Activated CD4-positive, alpha-beta T cell treated with anti-CD3 and anti-CD28 coated beads, Interleukin-2, amount 50 U/mL, for 1 hour (primary cell): ENCODE results near the gene MMS19.
"Not testable (repeated sequence)": the region's sequence is repeated elsewhere in the genome, so short reads cannot be mapped to it uniquely, and the experiment has no call there.

Experiments used
- DNase-seq: peaks from one replicate; pipeline ENCODE4 v3.0.0-alpha.2; 2020

The MMS19 gene

GRCh38 chr10:97498076-97498840, at the start of gene MMS19:
TSS of gene MMS19 (minus strand) at chr10:97498422. CDS start at chr10:97498384, 38 bp downstream.
- peak; percentile 99 for DNase-seq

GRCh38 chr10:97547962-97548361, 49.7 kb upstream of the MMS19 start:
- DNase-seq = no peak

GRCh38 chr10:97547271-97547600, 49.0 kb upstream of the MMS19 start:
- no peak for DNase-seq

GRCh38 chr10:97546456-97547270, 48.4 kb upstream of the MMS19 start:
- DNase-seq = no peak

- DNase-seq = peak; percentile 2
Measured at GRCh38 chr10:97543025-97543546, 44.9 kb upstream of the MMS19 start.

GRCh38 chr10:97542169-97543024, 44.2 kb upstream of the MMS19 start:
- no peak for DNase-seq

GRCh38 chr10:97540669-97541500, 42.7 kb upstream of the MMS19 start:
- no peak for DNase-seq

- DNase-seq = no peak
Measured at GRCh38 chr10:97539523-97540200, 41.4 kb upstream of the MMS19 start.

- no peak for DNase-seq
Measured at GRCh38 chr10:97538839-97539238, 40.6 kb upstream of the MMS19 start.

- no peak for DNase-seq
Measured at GRCh38 chr10:97538411-97538810, 40.2 kb upstream of the MMS19 start.

GRCh38 chr10:97537186-97537869, 39.1 kb upstream of the MMS19 start:
- DNase-seq = no peak

- DNase-seq = peak; percentile 7
Measured at GRCh38 chr10:97534746-97535367, 36.6 kb upstream of the MMS19 start.

GRCh38 chr10:97533888-97534287, 35.7 kb upstream of the MMS19 start:
- DNase-seq = no peak

- DNase-seq = no peak
Measured at GRCh38 chr10:97532935-97533671, 34.9 kb upstream of the MMS19 start.

GRCh38 chr10:97531401-97531986, 33.3 kb upstream of the MMS19 start:
- no peak for DNase-seq

GRCh38 chr10:97529685-97530465, 31.7 kb upstream of the MMS19 start:
- DNase-seq = no peak

- not testable (repeated sequence) for DNase-seq
Measured at GRCh38 chr10:97528876-97529275, 30.7 kb upstream of the MMS19 start.

GRCh38 chr10:97525683-97526110, 27.5 kb upstream of the MMS19 start:
- no peak for DNase-seq
